ENCODE measurements around the gene FAM209B. TPM values are rescaled to one million over a fixed set of nuclear protein-coding genes. Genes with fewer than 3 reads are reported as not detected.
"Not testable (repeated sequence)": the region's sequence is repeated elsewhere in the genome, so short reads cannot be mapped to it uniquely, and the experiment has no call there.

FAM209B gene
- total and polyA plus RNA-seq, 11 donors: 0.42 to 0.76 (median 0.52) TPM; not detected in 7

DNA sequence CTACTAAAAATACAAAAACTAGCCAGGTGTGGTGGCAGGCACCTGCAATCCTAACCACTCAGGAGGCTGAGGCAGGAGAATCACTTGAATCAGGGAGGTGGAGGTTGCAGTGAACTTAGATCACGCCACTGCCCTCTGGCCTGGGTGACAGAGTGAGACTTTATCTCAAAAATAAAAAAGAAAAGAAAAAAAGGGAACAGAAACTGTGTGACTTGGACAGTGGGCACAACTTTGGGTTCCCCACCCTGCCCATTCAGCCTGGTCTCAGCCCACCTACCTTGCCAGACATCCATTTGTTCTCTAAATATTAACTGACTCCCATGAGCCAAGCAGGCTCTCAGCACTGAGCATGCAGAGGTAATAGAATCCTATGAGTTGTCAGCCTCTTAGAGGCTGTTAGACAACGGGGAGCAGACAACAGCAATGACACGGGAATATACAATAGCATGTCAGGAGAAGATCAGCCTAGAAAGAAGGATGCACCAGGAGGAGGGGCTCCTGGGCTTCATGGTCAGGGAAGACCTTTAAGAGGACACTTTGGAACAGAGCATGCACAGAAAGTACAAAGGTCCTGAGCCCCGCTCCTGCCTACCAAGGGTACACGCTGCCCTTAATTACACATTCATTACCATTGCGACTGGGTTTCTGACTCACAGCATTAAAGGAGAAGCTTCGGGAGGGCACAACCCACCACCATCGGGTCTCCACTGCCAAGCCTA is 20.0 kb downstream of the FAM209B start:
- intact Hi-C loops (cut with DNase I): loop anchor here in 9 of 10 donors (5.0 to 10.0 kb wide), 4 partner anchors 419 to 794 kb away; no protein-coding TSS in a partner anchor

DNA sequence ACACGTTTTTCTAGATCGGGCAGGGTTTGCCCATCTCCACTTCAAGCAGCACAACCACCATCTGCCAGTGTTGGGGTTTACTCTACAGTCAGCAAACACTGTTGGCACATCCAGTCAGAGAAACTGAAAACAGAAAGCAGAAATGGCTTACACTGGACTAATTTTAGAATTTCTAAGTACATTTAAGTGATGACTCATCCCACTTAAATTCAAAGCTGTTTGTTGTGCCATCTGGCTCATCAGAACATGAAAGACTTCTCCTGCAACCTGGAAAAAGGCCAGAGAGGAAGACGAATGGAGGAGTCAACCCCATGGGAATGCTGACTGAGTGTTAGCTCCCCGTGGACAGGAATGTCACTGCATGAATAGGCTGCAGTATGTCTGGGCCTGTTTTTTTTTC is 21.8 kb downstream of the FAM209B start:
- WGBS, 4 donors: 9 to 23% (median 11%) methylated on average over 4 of the region's 4 CpGs
- no peaks in the 10 kb centered on the region for H3K9me3 ChIP-seq
- no peak for TF ChIP-seq POLR2A (IDR thresholded peaks at IDR 0.05)
- TF ChIP-seq CTCF (IDR thresholded peaks at IDR 0.05): peak in 3 of 12 donors; percentile 5 to 27 (median 12)
- peak in 4 of 5 donors; percentile 48 to 76 (median 67) for DNase-seq
- peaks cover 0 to 33% (median 5%) of the 10 kb centered on the region in 12 donors for H3K4me1 ChIP-seq
- H3K4me3 ChIP-seq: no peak overlapping the region
- H3K27ac ChIP-seq: peak overlapping the region in 6 of 12 donors; percentile 2 to 67 (median 13)
- no peaks in the 10 kb centered on the region for H3K27me3 ChIP-seq
- no peaks in the 10 kb centered on the region for H3K36me3 ChIP-seq
- intact Hi-C loops (cut with DNase I): loop anchor here in 9 of 10 donors (5.0 to 10.0 kb wide), 4 partner anchors 417 to 792 kb away; no protein-coding TSS in a partner anchor
- peak; percentile 79 to 95 (median 90) for ATAC-seq

More for the DNA sequence above, 20.0 kb downstream of the FAM209B start:
- Histone ChIP-seq H3K9me3 (no peaks in the 10 kb centered on the region), H3K4me3 (no peak overlapping the region), H3K27ac (no peak overlapping the region), H3K27me3 (no peaks in the 10 kb centered on the region), H3K36me3 (no peaks in the 10 kb centered on the region), H3K4me1 (peaks cover 0 to 33% (median 5%) of the 10 kb centered on the region in 12 donors)
- DNase-seq (no peak), ATAC-seq (no peak)
- no peak for TF ChIP-seq POLR2A (IDR thresholded peaks at IDR 0.05)
- no peak for TF ChIP-seq CTCF (IDR thresholded peaks at IDR 0.05)
- WGBS, 4 donors: 74 to 83% (median 76%) methylated on average over 8 of the region's 8 CpGs

DNA sequence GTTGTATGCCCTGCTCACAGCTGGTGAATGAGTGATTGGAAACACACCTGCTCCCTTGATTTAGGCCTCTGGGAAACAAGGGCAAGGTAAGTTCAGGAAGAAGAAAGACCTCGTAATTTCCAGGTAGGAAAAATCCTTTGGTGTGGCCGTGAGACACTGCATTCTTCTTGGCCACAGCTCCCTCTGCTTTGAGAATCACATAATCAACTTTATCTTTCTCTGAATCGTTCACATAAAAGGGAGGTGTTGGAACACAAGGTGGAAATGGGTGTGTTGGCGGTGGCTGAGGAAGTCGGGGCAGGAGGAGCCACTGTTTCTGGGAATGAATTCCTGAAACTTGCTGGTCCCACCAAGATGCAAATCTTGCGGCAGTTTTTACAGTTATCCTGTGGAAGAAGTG is 25.9 kb downstream of the FAM209B start:
- peak in 3 of 4 donors; percentile 35 to 51 (median 42) for ATAC-seq
- 53 to 61% (median 58%) methylated on average over 6 of the region's 6 CpGs for WGBS, 4 donors

DNA sequence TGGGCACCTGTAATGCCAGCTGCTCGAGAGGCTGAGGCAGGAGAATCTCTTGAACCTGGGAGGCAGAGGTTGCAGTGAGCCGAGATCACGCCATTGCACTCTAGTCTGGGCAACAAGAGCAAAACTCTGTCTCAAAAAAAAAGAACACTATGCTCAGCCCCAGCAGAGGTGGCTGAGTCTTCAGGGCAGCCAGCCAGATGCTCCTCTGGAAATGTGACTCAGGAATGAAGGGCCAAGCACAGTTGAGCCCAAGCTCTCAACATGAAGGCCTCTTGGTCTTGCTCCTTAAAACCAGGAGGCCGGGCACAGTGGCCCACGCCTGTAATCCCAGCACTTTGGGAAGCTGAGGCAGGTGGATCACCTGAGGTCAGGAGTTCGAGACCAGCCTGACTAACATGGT is 31.5 kb downstream of the FAM209B start:
- 91 to 95% (median 95%) methylated on average over 6 of the region's 6 CpGs for WGBS, 4 donors
- DNase-seq; intact Hi-C loops (cut with DNase I); H3K36me3 ChIP-seq; H3K27ac ChIP-seq; H3K9me3 ChIP-seq; H3K4me3 ChIP-seq; H3K27me3 ChIP-seq; ATAC-seq: not testable (repeated sequence)
- H3K4me1 ChIP-seq: peaks cover 0 to 19% (median 3%) of the 10 kb centered on the region in 12 donors

More for the DNA sequence above, 25.9 kb downstream of the FAM209B start:
- no peak for TF ChIP-seq POLR2A (IDR thresholded peaks at IDR 0.05)
- no peak for TF ChIP-seq CTCF (IDR thresholded peaks at IDR 0.05)
- Histone ChIP-seq H3K27me3 (no peaks in the 10 kb centered on the region), H3K36me3 (no peaks in the 10 kb centered on the region), H3K27ac (peak overlapping the region in 8 of 12 donors; percentile 38 to 63 (median 56)), H3K4me3 (no peak overlapping the region), H3K9me3 (no peaks in the 10 kb centered on the region), H3K4me1 (peaks cover 0 to 20% (median 5%) of the 10 kb centered on the region in 12 donors)
- intact Hi-C loops (cut with DNase I): loop anchor here in 3 of 10 donors (2.0 to 10.0 kb wide), 2 partner anchors 152 to 786 kb away; no protein-coding TSS in a partner anchor
- peak in 2 of 5 donors; percentile 18 to 41 for DNase-seq
